LNCaP clone FGC (cell line): Measurements from ENCODE around the gene C17orf50.

Experiments used
- DNase-seq: peaks from one replicate; pipeline ENCODE4 v3.0.0-alpha.2; 2011; ENCODE audit warnings: low read depth
- H3K4me3 ChIP-seq: 2 replicates; pipeline ENCODE4 v1.5.1; 2011; ENCODE audit warnings: mild to moderate bottlenecking, low read depth, low read length, control low read depth
- CTCF ChIP-seq: IDR thresholded peaks from 2 replicates; pipeline ENCODE4 v1.5.1; 2012; ENCODE audit warnings: mild to moderate bottlenecking; ENCODE audit not compliant: control insufficient read depth, insufficient read depth; ENCODE audit errors: extremely low read depth

C17orf50 gene

DNA sequence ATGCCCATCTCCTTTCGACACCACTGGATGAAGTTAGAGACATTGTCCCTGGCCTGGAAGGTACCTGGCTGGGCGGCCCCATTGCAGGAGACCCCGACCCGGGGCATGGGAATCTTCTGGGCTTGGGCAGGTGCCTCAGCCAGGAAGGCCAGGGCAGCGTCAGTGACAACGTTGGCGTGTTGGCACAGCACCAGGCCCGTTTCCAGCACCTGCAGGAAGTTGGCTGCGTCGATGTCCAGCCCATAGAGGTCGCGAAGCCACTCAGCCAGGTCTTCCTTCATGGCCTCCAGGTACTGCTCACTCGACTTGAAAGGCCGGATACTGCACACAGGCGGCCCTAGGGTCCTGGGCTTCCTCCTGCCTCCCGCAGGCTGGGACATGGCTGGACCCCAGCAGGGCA, 8.2 kb upstream of the C17orf50 start:
- no peak for TF ChIP-seq CTCF
- H3K4me3 ChIP-seq, result no peak overlapping the region
- DNase-seq, result peak; percentile 60

DNA sequence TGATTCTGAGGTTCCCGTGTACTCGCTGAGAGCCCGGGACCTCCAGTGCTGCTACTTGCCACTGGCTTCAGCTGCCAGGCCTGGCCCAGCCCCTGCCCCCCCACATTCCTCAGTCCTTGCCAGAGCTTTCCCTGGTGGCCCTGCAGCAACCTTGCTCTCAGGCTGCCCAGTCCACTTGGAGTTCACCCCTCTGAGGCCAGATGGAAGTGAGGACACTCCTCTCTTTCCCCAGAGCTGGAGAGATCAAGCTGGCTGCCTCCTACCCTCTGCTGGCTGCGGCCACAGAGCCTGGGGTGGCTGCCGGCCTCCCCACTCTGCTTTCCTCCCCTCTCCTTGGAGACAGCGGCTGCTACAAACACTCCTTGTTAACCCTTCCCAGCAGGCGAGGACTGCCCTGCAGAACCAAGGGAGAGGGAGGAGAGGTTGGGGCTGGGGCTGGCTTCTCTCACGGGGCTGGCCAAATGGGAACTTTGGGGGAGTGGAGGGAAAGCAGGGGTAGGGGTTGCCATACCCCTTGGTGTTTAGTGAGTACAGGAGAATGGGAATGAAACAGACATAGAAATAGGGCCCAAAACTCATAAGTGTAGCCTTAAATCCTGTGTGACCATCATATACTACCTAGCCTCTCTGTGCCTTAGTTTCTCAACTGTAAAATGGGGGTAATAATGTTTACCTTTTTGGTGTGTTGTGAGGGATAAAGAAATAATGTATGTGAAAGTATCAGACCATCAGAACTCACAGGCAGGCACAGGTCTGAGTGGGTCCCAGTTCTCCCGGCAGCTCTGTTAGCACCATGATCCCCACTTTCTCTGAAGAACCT, 7.5 kb upstream of the C17orf50 start, which contains the start of gene GAS2L2:
TSS of gene GAS2L2 (minus strand) at position 295 of the 820 bp plus-strand sequence. CDS start 389 bp downstream, outside the sequence.
- DNase-seq, result no peak
- TF ChIP-seq CTCF, result no peak
- H3K4me3 ChIP-seq, result no peak within 1 kb of the TSS

- DNase-seq, result no peak
- TF ChIP-seq CTCF, result no peak
- no peak overlapping the region for H3K4me3 ChIP-seq
These were observed 3.4 kb upstream of the C17orf50 start for GRCh38 chr17:35757243-35757642.

GRCh38 chr17:35761601-35762000, 914 bp downstream of the C17orf50 start:
- no peak for DNase-seq
- no peak for TF ChIP-seq CTCF
- H3K4me3 ChIP-seq, result no peak overlapping the region

DNA sequence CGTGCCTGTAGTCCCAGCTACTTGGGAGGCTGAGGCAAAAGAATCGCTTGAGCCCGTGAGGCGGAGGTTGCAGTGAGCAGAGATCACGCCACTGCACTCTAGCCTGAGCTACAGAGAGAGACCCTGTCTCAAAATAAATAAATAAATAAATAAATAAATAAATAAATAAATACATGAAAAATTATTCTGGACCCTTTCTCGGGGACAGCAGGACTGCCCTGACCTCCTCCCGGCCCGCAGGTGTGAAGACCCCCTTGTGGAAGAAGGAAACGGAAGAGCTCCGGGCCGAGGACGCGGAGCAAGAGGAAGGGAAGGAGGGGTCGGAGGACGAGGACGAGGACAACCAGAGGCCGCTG, 3.1 kb downstream of the C17orf50 start:
- TF ChIP-seq CTCF, result no peak
- peak overlapping the region; percentile 34; the same call in 1 of the 2 replicates for H3K4me3 ChIP-seq
- no peak for DNase-seq

DNA sequence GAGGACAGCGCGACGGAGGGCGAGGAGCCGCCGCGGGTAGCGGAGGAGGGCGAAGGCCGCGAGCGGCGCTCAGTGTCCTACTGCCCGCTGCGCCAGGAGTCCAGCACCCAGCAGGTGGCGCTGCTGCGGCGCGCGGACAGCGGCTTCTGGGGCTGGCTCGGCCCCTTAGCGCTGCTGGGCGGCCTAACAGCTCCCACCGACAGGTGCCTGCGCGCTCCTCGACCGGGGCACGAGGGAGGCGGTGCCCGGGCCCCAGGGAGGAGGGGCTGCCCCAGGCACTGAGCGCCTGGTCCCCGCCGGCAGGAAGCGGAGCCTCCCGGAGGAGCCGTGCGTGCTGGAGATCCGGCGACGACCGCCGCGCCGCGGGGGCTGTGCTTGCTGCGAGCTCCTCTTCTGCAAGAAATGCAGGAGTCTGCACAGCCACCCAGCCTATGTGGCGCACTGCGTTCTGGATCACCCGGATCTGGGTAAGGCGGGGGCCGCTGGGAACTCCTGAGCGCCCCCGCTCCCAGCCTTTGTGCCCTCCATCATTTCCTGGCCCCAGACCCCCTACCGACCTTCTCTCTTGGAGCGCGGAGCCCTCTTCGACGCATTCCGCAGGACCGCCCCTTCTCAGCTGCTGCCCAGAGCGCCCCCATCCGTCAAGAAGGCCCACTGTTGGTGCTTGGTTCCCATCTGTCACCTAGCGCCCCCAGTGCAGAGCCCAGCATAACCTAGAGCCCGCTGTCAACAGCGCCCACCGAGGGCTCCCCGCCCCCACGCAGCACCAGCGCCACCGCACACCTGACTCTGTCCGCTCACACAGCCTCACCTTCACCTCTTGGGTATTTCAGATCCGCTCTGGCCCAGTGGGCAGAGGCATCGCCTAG, 3.7 kb downstream of the C17orf50 start:
- H3K4me3 ChIP-seq, result peak overlapping the region; percentile 34
- peak; percentile 99 for TF ChIP-seq CTCF
- DNase-seq, result peak; percentile 56
